ENCODE measurements around the gene TNIP2.

DNA sequence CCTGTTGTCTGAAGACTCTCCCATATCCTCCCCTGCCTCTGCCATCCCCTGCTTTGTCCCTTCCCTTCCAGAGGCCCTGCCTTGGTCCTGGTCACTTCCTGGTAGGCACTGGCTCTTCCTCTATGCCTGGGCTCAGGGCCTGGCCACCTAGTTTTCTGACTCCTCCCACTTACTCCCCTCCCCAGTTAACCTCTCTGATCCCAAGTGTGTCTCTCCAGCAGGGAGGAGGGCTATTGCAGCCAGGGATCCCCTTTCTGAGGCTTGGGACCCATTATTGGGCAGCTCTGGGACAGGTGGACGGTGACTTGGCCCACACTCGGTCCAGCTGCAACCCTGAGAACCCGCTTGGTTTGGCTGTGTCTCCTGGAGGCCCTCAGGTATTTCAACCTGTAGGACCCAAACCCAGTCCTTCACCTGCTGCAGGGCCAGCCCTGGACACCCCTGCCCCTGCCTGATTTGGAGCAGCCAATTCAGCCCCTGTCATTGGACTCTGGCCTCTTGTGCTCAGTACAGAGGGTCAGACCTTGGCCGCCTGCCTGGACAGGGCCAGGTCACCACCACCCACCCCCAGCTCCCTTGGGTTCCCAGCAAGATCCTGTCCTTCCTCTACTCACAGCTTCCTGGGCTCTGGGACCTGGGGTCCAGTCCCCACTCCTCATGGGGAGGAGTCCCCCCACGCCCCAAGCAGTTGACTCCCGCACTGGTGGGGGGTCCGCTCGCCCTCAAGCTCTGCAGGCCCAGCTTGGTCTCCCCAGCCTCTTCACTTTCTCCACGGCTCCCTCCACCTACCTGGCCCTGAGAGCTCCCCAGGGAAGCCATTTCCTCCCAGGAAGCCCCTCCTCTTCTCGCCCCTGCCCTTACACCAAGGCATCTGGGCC is 35.6 kb upstream of the TNIP2 start:
- TF ChIP-seq, protein P1, sequence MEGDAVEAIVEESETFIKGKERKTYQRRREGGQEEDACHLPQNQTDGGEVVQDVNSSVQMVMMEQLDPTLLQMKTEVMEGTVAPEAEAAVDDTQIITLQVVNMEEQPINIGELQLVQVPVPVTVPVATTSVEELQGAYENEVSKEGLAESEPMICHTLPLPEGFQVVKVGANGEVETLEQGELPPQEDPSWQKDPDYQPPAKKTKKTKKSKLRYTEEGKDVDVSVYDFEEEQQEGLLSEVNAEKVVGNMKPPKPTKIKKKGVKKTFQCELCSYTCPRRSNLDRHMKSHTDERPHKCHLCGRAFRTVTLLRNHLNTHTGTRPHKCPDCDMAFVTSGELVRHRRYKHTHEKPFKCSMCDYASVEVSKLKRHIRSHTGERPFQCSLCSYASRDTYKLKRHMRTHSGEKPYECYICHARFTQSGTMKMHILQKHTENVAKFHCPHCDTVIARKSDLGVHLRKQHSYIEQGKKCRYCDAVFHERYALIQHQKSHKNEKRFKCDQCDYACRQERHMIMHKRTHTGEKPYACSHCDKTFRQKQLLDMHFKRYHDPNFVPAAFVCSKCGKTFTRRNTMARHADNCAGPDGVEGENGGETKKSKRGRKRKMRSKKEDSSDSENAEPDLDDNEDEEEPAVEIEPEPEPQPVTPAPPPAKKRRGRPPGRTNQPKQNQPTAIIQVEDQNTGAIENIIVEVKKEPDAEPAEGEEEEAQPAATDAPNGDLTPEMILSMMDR (IDR thresholded peaks at IDR 0.05; ENCODE audit: insufficient read depth, low read length) = no peak
- TF ChIP-seq, protein P2, sequence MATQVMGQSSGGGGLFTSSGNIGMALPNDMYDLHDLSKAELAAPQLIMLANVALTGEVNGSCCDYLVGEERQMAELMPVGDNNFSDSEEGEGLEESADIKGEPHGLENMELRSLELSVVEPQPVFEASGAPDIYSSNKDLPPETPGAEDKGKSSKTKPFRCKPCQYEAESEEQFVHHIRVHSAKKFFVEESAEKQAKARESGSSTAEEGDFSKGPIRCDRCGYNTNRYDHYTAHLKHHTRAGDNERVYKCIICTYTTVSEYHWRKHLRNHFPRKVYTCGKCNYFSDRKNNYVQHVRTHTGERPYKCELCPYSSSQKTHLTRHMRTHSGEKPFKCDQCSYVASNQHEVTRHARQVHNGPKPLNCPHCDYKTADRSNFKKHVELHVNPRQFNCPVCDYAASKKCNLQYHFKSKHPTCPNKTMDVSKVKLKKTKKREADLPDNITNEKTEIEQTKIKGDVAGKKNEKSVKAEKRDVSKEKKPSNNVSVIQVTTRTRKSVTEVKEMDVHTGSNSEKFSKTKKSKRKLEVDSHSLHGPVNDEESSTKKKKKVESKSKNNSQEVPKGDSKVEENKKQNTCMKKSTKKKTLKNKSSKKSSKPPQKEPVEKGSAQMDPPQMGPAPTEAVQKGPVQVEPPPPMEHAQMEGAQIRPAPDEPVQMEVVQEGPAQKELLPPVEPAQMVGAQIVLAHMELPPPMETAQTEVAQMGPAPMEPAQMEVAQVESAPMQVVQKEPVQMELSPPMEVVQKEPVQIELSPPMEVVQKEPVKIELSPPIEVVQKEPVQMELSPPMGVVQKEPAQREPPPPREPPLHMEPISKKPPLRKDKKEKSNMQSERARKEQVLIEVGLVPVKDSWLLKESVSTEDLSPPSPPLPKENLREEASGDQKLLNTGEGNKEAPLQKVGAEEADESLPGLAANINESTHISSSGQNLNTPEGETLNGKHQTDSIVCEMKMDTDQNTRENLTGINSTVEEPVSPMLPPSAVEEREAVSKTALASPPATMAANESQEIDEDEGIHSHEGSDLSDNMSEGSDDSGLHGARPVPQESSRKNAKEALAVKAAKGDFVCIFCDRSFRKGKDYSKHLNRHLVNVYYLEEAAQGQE (IDR thresholded peaks at IDR 0.05; ENCODE audit: insufficient replicate concordance, low read depth) = no peak
- no peak for TF ChIP-seq GABPA (IDR thresholded peaks at IDR 0.05; ENCODE audit: low read depth)
